ENCODE data around the gene XCL1. TPM values are rescaled to one million over a fixed set of nuclear protein-coding genes. Genes with fewer than 3 reads are reported as not detected.

The XCL1 gene
- total RNA-seq, 1 experiment from 2014 or later = 0.26 TPM

DNA sequence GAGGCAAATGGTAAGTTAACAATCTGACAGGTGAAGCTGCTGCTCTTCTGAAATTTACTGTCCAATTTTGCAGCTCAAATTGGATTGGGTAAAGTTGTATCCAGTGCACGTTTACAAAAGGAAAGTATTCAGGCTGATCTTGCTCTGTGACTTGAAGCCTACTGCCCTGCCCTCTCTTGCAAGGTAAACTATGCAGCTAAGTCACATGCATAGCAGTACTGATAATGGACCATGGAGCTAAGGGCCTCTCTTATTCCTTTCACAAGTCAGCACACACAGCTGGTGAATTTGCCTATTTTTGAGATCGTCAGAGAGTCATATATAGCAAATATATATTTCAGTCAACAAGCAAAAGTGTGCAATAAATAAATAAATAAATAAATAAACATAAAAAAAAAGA lies 23.2 kb downstream of the XCL1 start:
- TF ChIP-seq, protein P1, sequence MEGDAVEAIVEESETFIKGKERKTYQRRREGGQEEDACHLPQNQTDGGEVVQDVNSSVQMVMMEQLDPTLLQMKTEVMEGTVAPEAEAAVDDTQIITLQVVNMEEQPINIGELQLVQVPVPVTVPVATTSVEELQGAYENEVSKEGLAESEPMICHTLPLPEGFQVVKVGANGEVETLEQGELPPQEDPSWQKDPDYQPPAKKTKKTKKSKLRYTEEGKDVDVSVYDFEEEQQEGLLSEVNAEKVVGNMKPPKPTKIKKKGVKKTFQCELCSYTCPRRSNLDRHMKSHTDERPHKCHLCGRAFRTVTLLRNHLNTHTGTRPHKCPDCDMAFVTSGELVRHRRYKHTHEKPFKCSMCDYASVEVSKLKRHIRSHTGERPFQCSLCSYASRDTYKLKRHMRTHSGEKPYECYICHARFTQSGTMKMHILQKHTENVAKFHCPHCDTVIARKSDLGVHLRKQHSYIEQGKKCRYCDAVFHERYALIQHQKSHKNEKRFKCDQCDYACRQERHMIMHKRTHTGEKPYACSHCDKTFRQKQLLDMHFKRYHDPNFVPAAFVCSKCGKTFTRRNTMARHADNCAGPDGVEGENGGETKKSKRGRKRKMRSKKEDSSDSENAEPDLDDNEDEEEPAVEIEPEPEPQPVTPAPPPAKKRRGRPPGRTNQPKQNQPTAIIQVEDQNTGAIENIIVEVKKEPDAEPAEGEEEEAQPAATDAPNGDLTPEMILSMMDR (conservative IDR thresholded peaks at IDR 0.05) = no peak
- no CpG with 5 or more reads among the region's 2 CpGs for WGBS (ENCODE audit: extremely low coverage, insufficient read length, low lambda C conversion rate)
- H3K14ac ChIP-seq (ENCODE audit: insufficient read depth, low read length) = no peak overlapping the region
- no peak overlapping the region for H2BK12ac ChIP-seq (ENCODE audit: insufficient read length, low read depth, low read length)
- H4K5ac ChIP-seq (ENCODE audit: insufficient read length, low read depth, low read length) = no peak overlapping the region
- H3K23ac ChIP-seq (ENCODE audit: insufficient read length, low read depth, low read length) = no peak overlapping the region
- Mint-ChIP-seq H3K4me3 (no peak overlapping the region), H3K27ac (no peak overlapping the region), H3K36me3 (ENCODE audit: insufficient read depth in 1 of 3, low read depth in 3 of 3) (no peaks in the 10 kb centered on the region), H3K9me3 (peaks cover 0 to 4% of the 10 kb centered on the region in 2 experiments; a peak in 1 of 5 replicates), H3K27me3 (ENCODE audit: low read depth) (no peaks in the 10 kb centered on the region), H3K4me1 (peaks cover 0 to 2% of the 10 kb centered on the region in 2 experiments; a peak in 1 of 4 replicates)
- no peak overlapping the region for H4K91ac ChIP-seq (ENCODE audit: insufficient read length, low read depth, low read length)
- H2BK120ac ChIP-seq (ENCODE audit: low read depth, low read length, poor library complexity, severe bottlenecking) = no peak overlapping the region
- H3K4me1 ChIP-seq (ENCODE audit: insufficient read depth, low read length) = no peaks in the 10 kb centered on the region
- no peak overlapping the region for H2AK5ac ChIP-seq (ENCODE audit: insufficient read length, low read length)
- H3K27ac ChIP-seq (ENCODE audit: insufficient read length, low read depth, low read length) = no peak overlapping the region
- no peak overlapping the region for H4K8ac ChIP-seq (replicated peaks; ENCODE audit: insufficient read length, low read depth, low read length)
- no peaks in the 10 kb centered on the region for H3K79me2 ChIP-seq (ENCODE audit: insufficient read depth, low read length)
- no peak overlapping the region for H2BK5ac ChIP-seq (ENCODE audit: insufficient read length, low read length)
- H3K9ac ChIP-seq (ENCODE audit: extremely low read depth, insufficient read length, low read length) = no peak overlapping the region
- H2AFZ ChIP-seq (ENCODE audit: low read length) = no peak overlapping the region
- DNase-seq = no peak
- no peak overlapping the region for H3T11ph ChIP-seq (ENCODE audit: low read length)
- no peak overlapping the region for H2BK15ac ChIP-seq (ENCODE audit: low read depth, low read length)
- H3K9me3 ChIP-seq (ENCODE audit: control insufficient read depth, low read depth, low read length) = no peaks in the 10 kb centered on the region
- no peaks in the 10 kb centered on the region for H3K27me3 ChIP-seq (ENCODE audit: insufficient read depth, low read length)
- no peak overlapping the region for H3K4ac ChIP-seq (ENCODE audit: low read depth, low read length)
- H3K79me1 ChIP-seq (ENCODE audit: insufficient read depth, low read depth, low read length, poor library complexity, severe bottlenecking) = no peaks in the 10 kb centered on the region
- H2BK20ac ChIP-seq (ENCODE audit: low read depth, low read length, poor library complexity, severe bottlenecking) = no peak overlapping the region
- H4K20me1 ChIP-seq (ENCODE audit: control insufficient read depth, insufficient read depth, insufficient read length) = no peaks in the 10 kb centered on the region
- no peak overlapping the region for H3K56ac ChIP-seq (ENCODE audit: insufficient read length, low read depth, low read length)
- H3K4me2 ChIP-seq (ENCODE audit: insufficient read depth, insufficient read length, low read length) = no peak overlapping the region
- no peak overlapping the region for H3K18ac ChIP-seq (ENCODE audit: insufficient read length, low read depth, low read length)
- no peaks in the 10 kb centered on the region for H3K23me2 ChIP-seq (ENCODE audit: insufficient read length, low read depth, low read length, poor library complexity, severe bottlenecking)
